Measurements from ENCODE around the gene KDM3B.

GRCh38 chr5:138453590-138453989 is 101.1 kb downstream of the KDM3B start:
- TF ChIP-seq GATA2 (IDR thresholded peaks at IDR 0.05; ENCODE audit: low read depth, low read length) = no peak
- no peak for TF ChIP-seq GATA3 (IDR thresholded peaks at IDR 0.05; ENCODE audit: low read depth, low read length)
